ENCODE measurements around the gene SLC9A7.

SLC9A7 gene

DNA sequence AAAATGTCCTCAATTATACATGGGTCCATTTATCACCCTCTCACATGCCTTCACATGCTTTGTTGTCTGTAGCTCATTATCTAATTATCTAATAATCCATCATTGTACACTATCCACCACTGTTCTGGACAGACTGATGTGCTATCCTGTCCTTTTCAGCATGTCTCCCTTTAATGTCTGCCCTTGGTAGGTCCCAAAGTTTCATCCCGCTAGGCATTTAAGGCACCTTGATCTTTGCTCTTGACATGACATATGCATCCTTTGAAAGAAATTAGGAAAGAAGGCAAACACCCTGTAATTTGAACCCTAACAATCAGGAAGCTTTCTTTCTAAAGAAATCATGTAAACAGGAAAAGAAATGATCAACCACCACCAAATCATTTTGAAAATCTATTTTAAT is 179.7 kb downstream of the SLC9A7 start:
- H3K36me3 ChIP-seq (ENCODE audit: insufficient read depth, low read length) = no peaks in the 10 kb centered on the region
- no peak overlapping the region for H3K9ac ChIP-seq (ENCODE audit: low read depth, low read length)
- no peaks in the 10 kb centered on the region for H3K9me3 ChIP-seq (ENCODE audit: control insufficient read depth, insufficient read depth, low read length)
- H3K4me1 ChIP-seq (ENCODE audit: insufficient read depth, low read length) = peaks cover 29% of the 10 kb centered on the region

DNA sequence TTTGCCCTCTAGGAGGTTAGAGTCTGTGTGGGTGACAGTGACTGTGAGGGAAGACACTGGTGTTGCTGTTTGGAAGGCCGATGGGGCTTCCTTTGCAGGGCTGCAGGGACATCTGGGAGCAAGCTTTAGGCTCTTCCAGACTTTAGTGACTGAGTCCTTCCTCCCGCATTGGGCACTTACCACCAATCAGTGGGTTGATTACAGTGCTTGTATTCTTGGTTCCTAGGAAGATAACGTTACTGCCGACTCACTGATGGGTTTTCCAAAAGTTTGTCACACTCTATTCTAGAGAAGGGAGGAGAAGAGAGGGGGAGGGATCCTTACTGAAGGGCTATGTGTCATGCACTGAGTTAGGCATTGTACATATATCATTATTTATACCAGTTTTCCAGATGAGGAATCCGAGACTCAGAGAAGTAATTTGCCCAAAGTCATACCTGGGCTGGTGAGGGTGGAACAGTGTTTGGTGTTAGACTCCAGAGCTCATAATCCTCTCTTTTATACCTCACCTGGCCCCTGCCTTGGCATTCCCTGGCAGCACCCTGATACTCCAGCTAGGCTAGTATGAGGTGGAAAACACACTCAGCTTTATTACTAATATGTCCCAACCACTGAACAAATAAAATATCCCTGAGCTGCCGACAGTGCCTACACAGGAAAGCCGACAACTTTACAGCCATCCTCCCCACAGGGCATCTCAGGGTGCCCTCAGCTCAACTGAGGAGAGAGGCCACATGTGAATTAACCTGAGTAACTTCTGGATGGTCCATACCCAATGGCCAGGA is 181.5 kb downstream of the SLC9A7 start:
- Histone ChIP-seq H3K36me3 (ENCODE audit: insufficient read depth, low read length) (no peaks in the 10 kb centered on the region; the same call in 1 of the 2 replicates), H3K4me1 (ENCODE audit: insufficient read depth, low read length) (peaks cover 22% of the 10 kb centered on the region), H3K9me3 (ENCODE audit: control insufficient read depth, insufficient read depth, low read length) (no peaks in the 10 kb centered on the region), H3K9ac (ENCODE audit: low read depth, low read length) (peak overlapping the region; percentile 64; the same call in 1 of the 2 replicates)

DNA sequence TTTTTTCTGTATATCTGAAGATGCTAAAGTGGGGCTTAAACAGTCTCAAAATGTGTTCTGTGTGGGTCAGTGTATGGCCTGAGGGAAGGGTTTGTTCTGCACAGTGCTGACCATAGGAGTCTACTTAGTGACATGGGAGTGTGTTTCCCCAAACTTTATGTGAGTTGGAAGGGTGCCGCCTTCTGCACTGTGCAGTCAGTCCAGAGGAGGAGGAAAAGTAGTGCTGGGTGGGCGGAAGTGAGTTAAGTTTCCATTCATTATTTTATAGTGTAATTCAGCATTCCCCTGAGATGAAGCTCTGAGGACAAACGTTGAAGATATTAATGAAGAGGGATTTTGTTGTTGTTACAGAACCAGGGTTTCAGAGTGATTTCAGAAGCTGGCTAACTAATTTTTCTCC is 182.5 kb downstream of the SLC9A7 start:
- H3K9me3 ChIP-seq (ENCODE audit: control insufficient read depth, insufficient read depth, low read length) = no peaks in the 10 kb centered on the region
- H3K4me1 ChIP-seq (ENCODE audit: insufficient read depth, low read length) = peaks cover 24% of the 10 kb centered on the region
- peak overlapping the region; percentile 64; the same call in 1 of the 2 replicates for H3K9ac ChIP-seq (ENCODE audit: low read depth, low read length)
- H3K36me3 ChIP-seq (ENCODE audit: insufficient read depth, low read length) = no peaks in the 10 kb centered on the region; the same call in 1 of the 2 replicates

DNA sequence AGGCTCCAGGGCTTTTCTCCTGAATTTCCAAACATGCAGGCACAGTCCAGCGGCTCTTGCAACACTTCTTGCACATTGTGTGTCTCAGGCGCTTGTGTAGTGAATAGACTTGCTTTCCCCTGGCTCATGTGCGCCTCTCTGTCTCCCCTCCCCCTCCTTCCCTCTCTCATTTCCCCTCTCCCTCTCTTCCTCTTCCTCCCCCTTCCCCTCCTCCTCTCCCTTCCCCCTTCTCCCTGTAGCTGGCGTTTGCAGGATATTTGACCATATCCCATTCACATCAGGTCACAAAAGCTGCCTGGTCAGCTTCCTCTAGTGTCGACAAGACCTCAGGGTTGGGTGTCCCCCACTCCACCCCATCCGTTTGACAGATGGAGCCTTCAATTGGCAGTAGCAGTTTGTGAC is 182.9 kb downstream of the SLC9A7 start:
- H3K4me1 ChIP-seq (ENCODE audit: insufficient read depth, low read length) = peaks cover 28% of the 10 kb centered on the region
- H3K9me3 ChIP-seq (ENCODE audit: control insufficient read depth, insufficient read depth, low read length) = no peaks in the 10 kb centered on the region
- no peaks in the 10 kb centered on the region; the same call in 1 of the 2 replicates for H3K36me3 ChIP-seq (ENCODE audit: insufficient read depth, low read length)
- peak overlapping the region; percentile 64; the same call in 1 of the 2 replicates for H3K9ac ChIP-seq (ENCODE audit: low read depth, low read length)

DNA sequence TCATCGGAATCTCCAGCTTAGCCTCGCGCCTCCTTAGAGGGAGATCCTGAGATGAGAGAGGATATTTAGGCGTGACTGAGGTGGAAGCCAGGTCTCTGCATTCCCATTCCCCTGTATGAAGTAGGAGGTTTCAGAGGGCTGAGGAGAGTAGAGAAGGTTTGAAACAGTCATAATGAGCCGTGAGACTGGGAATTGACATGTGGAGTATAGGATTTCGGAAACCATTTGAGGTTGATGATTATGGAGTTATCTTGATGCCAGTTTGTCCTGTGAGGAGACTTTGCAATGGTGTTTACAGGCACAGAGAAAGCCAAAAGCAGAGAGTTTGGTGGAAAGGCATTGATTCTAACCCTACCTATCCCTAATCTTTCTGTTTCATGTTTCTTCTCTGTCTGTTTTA is 183.3 kb downstream of the SLC9A7 start:
- H3K4me1 ChIP-seq (ENCODE audit: insufficient read depth, low read length) = peaks cover 28% of the 10 kb centered on the region
- peak overlapping the region; percentile 64; the same call in 1 of the 2 replicates for H3K9ac ChIP-seq (ENCODE audit: low read depth, low read length)
- H3K9me3 ChIP-seq (ENCODE audit: control insufficient read depth, insufficient read depth, low read length) = no peaks in the 10 kb centered on the region
- no peaks in the 10 kb centered on the region; the same call in 1 of the 2 replicates for H3K36me3 ChIP-seq (ENCODE audit: insufficient read depth, low read length)

DNA sequence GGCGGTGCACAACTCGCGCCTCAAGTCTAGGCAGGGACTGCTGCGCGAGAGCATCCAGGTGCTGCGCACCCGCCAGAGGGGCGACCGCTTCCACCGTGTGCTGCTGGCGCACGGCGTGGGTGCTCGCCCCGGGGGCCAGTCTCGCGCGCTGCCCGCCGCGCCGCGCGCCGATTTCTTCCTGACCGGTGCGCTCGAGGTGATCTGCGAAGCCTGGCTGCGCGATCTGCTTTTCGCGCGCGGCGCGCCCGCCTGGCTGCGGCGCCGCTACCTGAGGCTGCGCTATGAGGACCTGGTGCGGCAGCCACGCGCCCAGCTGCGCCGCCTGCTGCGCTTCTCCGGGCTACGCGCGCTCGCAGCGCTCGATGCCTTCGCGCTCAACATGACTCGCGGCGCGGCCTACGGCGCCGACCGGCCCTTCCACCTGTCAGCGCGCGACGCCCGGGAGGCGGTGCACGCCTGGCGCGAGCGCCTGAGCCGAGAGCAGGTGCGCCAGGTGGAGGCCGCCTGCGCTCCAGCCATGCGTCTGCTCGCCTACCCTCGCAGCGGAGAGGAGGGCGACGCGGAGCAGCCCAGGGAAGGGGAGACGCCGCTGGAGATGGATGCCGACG is 184.0 kb downstream of the SLC9A7 start:
- Histone ChIP-seq H3K9me3 (ENCODE audit: control insufficient read depth, insufficient read depth, low read length) (no peaks in the 10 kb centered on the region), H3K4me1 (ENCODE audit: insufficient read depth, low read length) (peaks cover 28% of the 10 kb centered on the region), H3K36me3 (ENCODE audit: insufficient read depth, low read length) (no peaks in the 10 kb centered on the region; the same call in 1 of the 2 replicates), H3K9ac (ENCODE audit: low read depth, low read length) (peak overlapping the region; percentile 64)

DNA sequence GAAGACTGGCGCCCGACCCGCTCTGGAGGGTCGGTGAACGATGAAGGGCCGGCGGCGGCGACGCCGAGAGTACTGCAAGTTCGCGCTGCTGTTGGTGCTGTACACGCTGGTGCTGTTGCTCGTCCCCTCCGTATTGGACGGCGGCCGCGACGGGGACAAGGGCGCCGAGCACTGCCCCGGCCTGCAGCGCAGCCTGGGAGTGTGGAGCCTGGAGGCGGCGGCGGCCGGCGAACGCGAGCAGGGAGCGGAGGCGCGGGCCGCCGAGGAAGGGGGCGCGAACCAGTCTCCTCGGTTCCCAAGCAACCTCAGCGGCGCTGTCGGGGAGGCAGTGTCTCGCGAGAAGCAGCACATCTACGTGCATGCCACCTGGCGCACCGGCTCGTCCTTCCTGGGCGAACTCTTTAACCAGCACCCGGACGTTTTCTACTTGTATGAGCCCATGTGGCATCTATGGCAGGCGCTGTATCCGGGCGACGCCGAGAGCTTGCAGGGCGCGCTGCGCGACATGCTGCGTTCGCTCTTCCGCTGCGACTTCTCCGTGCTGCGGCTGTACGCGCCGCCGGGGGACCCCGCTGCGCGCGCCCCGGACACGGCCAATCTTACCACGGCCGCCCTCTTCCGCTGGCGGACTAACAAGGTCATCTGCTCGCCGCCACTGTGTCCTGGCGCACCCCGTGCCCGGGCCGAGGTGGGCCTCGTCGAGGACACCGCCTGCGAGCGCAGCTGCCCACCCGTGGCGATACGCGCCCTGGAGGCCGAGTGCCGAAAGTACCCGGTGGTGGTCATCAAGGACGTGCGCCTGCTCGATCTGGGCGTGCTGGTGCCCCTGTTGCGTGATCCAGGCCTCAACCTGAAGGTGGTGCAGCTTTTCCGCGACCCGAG is 184.8 kb downstream of the SLC9A7 start:
- H3K9ac ChIP-seq (ENCODE audit: low read depth, low read length) = peak overlapping the region; percentile 64
- peaks cover 28% of the 10 kb centered on the region for H3K4me1 ChIP-seq (ENCODE audit: insufficient read depth, low read length)
- no peaks in the 10 kb centered on the region for H3K9me3 ChIP-seq (ENCODE audit: control insufficient read depth, insufficient read depth, low read length)
- H3K36me3 ChIP-seq (ENCODE audit: insufficient read depth, low read length) = no peaks in the 10 kb centered on the region; the same call in 1 of the 2 replicates

DNA sequence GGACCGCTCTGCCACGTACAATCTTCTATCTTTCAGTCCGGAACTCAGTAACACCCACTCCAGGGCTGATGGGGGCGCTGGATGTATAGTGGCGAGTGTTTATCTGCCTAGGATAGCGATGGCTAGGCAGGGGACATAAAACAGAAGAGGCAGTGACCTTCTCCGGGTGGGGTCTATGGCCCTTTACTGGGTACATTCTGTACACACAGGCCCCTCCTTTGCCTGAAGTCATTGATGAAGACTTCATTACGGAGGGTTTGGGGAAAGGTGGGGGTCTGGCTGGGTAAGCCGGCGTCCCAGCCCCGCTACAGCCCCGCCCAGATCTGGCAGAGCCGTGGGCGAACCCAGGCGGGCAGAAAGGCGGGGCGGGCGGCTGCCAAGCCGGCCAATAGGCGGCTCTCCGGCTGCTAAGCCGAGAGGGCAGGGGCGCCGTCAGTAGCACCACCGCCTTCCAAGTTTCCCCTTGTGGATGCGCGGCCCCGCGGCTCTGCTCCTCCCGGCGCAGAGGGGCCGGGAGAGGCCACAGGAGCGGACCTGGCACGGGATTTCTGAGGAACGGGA is 185.5 kb downstream of the SLC9A7 start, which contains the start of gene CHST7:
Gene CHST7 (plus strand): TSS at position 435 of the 561 bp plus-strand sequence. CDS start 167 bp downstream, outside the sequence.
- peak within 1 kb of the TSS; percentile 64 for H3K9ac ChIP-seq (ENCODE audit: low read depth, low read length)
- H3K36me3 ChIP-seq (ENCODE audit: insufficient read depth, low read length) = no peaks in the 10 kb centered on the region; the same call in 1 of the 2 replicates
- no peaks in the 10 kb centered on the region for H3K9me3 ChIP-seq (ENCODE audit: control insufficient read depth, insufficient read depth, low read length)
- H3K4me1 ChIP-seq (ENCODE audit: insufficient read depth, low read length) = peaks cover 28% of the 10 kb centered on the region

DNA sequence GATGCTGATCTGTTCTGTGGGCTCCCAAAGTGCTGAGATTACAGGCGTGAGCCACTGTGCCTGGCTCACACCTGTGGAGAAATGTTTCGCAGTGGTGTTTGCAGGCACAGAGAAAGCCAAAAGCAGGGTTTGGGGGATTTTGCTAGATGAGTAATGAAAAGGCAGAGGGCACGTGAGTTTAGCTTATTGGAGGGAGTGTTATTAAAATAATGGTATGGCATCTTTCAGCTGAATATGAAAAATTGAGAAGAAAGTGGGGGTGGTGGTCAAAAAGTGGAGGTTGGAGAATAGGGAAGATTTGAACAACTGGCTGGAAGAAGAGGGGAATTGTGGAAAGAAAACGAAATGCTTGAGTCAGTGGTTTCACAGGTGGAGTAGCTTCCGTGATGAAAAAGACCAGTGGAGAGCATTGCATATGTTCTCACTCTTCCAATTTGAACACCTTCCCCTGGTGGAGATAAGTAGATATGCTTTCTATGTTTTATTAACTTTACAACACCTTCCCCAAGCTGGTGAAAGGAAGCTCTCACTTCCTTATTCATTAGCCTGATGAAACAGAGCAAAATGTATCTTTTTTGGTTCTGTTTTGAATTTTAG is 186.5 kb downstream of the SLC9A7 start:
- Histone ChIP-seq H3K36me3 (ENCODE audit: insufficient read depth, low read length) (no peaks in the 10 kb centered on the region; the same call in 1 of the 2 replicates), H3K9ac (ENCODE audit: low read depth, low read length) (no peak overlapping the region), H3K4me1 (ENCODE audit: insufficient read depth, low read length) (peaks cover 28% of the 10 kb centered on the region), H3K9me3 (ENCODE audit: control insufficient read depth, insufficient read depth, low read length) (no peaks in the 10 kb centered on the region)

DNA sequence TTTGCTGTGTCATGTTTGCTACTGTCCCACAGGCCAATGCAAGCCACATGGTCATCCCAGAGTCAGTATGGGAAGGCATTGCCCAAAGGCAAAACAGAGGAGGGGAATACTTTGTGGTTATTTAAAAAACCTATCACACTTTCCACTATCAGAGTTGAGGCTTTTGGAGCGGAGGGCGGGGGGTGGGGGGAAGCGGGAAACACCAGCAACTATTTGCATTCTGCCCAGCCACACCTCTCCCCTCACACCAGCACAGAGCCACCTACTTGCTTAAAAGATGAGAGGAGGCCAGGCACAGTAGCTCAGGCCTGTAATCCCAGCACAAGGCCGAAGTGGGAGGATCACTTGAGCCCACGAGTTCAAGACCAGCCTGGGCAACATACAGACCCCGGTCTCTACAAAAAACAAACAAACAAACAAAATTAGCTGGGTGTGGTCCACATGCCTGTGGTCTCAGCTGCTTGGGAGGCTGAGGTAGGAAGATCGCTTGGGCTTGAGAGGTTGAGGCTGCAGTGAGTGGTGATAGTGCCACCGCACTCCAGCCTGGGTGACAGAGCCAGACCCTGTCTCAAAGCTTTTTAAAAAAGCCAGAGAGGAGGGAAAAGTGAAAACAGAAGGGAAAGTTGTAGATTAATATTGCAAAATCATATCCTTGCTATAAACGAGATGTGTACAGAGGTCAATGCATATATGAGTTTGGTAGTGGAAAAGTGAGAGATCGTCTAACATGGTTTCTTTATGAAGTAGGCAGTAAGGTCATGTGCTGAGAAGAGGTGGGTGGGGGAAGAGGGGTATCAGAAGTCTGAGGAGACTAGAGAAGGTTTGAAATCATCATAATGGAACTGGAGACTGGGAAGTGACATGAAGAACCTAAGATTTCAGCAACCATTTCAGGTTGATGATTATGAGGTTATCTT is 187.2 kb downstream of the SLC9A7 start:
- H3K4me1 ChIP-seq (ENCODE audit: insufficient read depth, low read length) = peaks cover 22% of the 10 kb centered on the region
- no peak overlapping the region for H3K9ac ChIP-seq (ENCODE audit: low read depth, low read length)
- no peaks in the 10 kb centered on the region for H3K9me3 ChIP-seq (ENCODE audit: control insufficient read depth, insufficient read depth, low read length)
- H3K36me3 ChIP-seq (ENCODE audit: insufficient read depth, low read length) = no peaks in the 10 kb centered on the region; the same call in 1 of the 2 replicates

DNA sequence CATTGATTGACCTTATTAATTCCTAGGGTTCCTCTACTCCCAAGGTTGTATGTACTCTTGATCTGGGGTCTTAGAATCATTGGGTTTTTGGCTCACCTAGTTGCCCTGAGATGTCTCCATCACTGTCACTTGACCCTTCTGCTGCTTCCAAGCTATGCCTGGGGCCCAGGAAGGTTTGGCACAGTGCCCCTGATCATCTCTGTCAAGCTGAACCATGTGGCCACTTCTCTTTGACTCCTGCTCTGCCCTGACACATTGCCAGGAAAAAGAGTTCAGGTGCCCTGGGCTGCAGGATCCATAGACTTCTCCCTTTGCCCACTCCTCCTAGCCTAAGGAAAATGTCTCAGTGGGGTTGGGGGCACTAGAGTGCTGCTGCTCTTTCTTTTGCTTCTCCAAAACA is 189.3 kb downstream of the SLC9A7 start:
- H3K4me1 ChIP-seq (ENCODE audit: insufficient read depth, low read length) = peaks cover 17% of the 10 kb centered on the region
- no peaks in the 10 kb centered on the region; the same call in 1 of the 2 replicates for H3K36me3 ChIP-seq (ENCODE audit: insufficient read depth, low read length)
- H3K9ac ChIP-seq (ENCODE audit: low read depth, low read length) = no peak overlapping the region
- H3K9me3 ChIP-seq (ENCODE audit: control insufficient read depth, insufficient read depth, low read length) = no peaks in the 10 kb centered on the region

DNA sequence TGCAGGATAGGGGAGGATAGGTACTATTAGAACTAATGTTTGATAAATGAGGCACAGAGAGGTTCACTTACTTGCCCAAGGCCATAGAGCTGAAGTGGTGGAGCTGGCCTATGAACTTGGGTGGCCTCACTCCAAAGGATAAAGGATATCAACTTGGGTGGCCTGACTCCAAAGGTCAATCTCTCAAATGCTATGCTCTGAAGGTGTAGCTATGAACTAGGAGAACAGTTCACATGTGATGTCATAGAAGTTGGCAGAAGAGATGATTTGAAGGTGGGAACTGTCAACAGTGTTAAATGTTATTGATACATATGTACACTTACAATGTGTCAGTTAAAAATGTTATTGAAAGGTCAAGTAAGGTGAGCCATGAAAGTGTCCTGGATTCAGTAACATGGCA is 191.5 kb downstream of the SLC9A7 start:
- Histone ChIP-seq H3K9ac (ENCODE audit: low read depth, low read length) (no peak overlapping the region), H3K4me1 (ENCODE audit: insufficient read depth, low read length) (peaks cover 10% of the 10 kb centered on the region), H3K9me3 (ENCODE audit: control insufficient read depth, insufficient read depth, low read length) (no peaks in the 10 kb centered on the region), H3K36me3 (ENCODE audit: insufficient read depth, low read length) (no peaks in the 10 kb centered on the region)

Data from ES-I3 (cell line).